IPS-NIHi7 (cell line): ENCODE measurements around the gene ZFR.

Experiments used
- DNase-seq: peaks from one replicate; pipeline ENCODE4 v3.0.0; 2012; ENCODE audit warnings: mixed read lengths; ENCODE audit errors: extremely low spot score

Gene ZFR

GRCh38 chr5:32363030-32363429 lies 81.5 kb downstream of the ZFR start:
- DNase-seq: no peak

GRCh38 chr5:32362527-32362926 lies 82.0 kb downstream of the ZFR start:
- no peak for DNase-seq

GRCh38 chr5:32360906-32361305 lies 83.6 kb downstream of the ZFR start:
- no peak for DNase-seq

GRCh38 chr5:32358611-32359010 lies 85.9 kb downstream of the ZFR start:
- DNase-seq: no peak

- DNase-seq: no peak
Observed at GRCh38 chr5:32357658-32358057, 86.9 kb downstream of the ZFR start.

- no peak for DNase-seq
Observed at GRCh38 chr5:32355686-32356085, 88.9 kb downstream of the ZFR start.

DNA sequence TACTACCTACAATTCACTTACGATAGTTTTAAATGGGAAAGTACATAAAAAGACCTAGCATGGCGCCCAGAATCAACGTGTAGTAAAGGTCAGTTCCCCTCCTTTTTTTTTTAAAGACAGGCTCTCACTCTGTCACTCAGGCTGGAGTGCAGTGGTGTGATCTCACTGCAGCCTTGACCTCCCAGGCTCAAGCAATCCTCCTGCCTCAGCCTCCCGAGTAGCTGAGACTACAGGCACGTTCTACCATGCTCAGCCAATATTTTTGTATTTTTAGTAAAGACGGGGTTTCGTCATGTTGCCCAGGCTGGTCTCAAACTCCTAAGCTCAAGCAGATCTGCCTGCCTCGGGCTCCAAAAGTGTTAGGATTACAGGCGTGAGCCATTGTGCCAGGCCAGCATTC lies 91.1 kb downstream of the ZFR start:
- DNase-seq: no peak

GRCh38 chr5:32352685-32353084 lies 91.9 kb downstream of the ZFR start:
- DNase-seq: no peak

- no peak for DNase-seq
Observed at GRCh38 chr5:32346869-32347268, 97.7 kb downstream of the ZFR start.

- DNase-seq: no peak
Observed at GRCh38 chr5:32343058-32343672, 101.4 kb downstream of the ZFR start.

DNA sequence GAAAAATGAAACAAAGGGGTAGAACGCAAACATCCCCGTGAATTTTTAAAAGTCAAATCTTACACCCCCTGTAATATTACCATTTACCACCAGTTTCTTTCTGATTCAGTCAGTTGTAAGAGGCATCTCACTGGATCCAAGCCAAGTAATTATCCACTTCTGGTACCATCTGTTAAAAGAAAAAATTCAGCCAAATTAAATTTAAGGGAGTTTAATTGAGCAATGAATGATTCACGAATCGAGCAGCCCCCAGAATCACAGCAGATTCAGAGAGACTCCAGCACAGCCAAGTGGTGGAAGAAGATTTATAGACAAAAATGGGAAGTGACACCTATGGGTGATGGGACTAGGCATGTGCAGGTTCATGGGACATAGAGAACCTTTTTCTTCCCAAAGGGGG lies 101.9 kb downstream of the ZFR start:
- DNase-seq: no peak

DNA sequence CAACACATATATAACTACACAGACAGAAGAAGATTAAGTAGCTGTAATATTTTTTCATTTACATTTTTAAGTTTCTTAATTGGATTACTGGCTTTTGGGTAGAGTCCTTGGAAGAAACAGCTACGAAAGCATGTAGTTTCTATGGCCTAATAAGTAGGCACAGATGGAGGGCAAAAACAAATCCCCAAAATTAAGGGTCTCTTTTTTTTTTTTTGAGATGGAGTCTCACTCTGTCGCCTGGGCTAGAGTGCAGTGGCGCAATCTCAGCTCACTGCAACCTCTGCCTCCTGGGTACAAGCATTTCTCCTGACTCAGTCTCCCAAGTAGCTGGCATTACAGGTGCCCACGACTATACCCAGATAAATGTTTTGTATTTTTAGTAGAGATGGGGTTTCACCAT lies 104.7 kb downstream of the ZFR start:
- DNase-seq: no peak

- DNase-seq: no peak
Observed at GRCh38 chr5:32339198-32339597, 105.3 kb downstream of the ZFR start.

DNA sequence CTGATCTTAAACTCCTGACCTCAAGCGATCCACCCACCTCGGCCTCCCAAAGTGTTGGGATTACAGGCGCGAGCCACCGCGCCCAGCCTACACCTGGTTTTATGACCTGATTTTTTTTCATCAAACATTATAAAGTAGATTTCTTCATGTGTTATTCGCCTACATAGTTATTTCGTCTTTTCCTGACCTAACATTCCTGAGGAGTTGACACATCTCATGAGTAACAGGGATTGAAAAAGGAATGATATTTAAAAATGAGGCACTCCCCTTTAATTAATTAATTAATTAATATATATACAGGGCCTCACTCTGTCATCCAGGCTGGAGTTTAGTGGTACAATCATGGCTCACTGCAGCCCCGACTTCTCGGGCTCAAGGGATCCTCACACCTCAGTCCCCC lies 111.6 kb downstream of the ZFR start:
- DNase-seq: no peak

- DNase-seq: no peak
Observed at GRCh38 chr5:32332361-32332760, 112.2 kb downstream of the ZFR start.

DNA sequence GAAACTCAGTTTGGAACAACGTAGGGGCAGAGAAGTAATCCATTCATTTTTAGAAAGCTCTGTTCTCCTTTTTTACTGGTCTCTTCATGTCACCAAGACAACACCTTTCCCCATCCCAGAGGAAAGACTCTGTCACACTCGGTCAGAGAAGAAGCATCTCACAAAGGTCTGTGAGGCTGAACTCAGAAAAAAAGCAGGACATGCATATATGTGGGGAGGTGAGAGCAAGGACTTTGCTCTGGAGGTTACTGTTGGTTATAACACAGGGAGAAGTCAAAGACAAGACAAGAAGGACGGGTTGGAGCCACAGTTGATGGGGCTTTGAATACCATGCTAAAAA lies 112.6 kb downstream of the ZFR start:
- no peak for DNase-seq

GRCh38 chr5:32331217-32331934 lies 113.2 kb downstream of the ZFR start:
- no peak for DNase-seq

- DNase-seq: no peak
Observed at GRCh38 chr5:32330126-32330971, 114.2 kb downstream of the ZFR start.

- peak; percentile 88 for DNase-seq
Observed at GRCh38 chr5:32329395-32329834, 115.1 kb downstream of the ZFR start.

- no peak for DNase-seq
Observed at GRCh38 chr5:32326216-32326772, 118.2 kb downstream of the ZFR start.

DNA sequence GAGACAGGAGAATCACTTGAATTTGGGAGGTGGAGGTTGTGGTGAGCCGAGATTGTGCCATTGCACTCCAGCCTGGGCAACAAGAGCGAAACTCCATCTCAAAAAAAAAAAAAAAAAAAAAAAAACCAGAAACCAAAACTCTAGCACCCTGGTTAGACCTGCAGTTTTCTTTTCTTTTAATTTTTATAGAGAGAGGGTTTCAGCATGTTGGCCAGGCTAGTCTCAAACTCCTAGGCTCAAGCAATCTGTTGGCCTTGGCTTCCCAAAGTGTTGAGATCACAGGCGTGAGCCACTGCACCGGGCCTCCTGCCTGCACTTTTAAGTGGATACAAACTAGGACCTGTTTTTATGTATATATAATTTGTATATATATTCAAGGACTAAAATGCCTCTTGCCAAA lies 118.9 kb downstream of the ZFR start:
- DNase-seq: no peak

GRCh38 chr5:32325062-32325461 lies 119.5 kb downstream of the ZFR start:
- DNase-seq: no peak

- no peak for DNase-seq
Observed at GRCh38 chr5:32323741-32324140, 120.8 kb downstream of the ZFR start.
